ENCODE measurements around the gene LRRC75A. TPM values are rescaled to one million over a fixed set of nuclear protein-coding genes. Genes with fewer than 3 reads are reported as not detected.

The LRRC75A gene, protein sequence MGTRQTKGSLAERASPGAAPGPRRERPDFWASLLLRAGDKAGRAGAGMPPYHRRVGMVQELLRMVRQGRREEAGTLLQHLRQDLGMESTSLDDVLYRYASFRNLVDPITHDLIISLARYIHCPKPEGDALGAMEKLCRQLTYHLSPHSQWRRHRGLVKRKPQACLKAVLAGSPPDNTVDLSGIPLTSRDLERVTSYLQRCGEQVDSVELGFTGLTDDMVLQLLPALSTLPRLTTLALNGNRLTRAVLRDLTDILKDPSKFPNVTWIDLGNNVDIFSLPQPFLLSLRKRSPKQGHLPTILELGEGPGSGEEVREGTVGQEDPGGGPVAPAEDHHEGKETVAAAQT
- total RNA-seq, result 1 to 10 TPM; 3.2 to 5.0 TPM
- polyA plus RNA-seq (2013, experiment 1 of 2), result 6.6 TPM
- polyA plus RNA-seq (2013, experiment 2 of 2), result 5.7 TPM
- long read RNA-seq, experiment 1, partial matches to known transcripts, result 0 of 3 reads
- long read RNA-seq, experiment 1, other reads (novel, unspliced or antisense), result 1 of 3 reads
- long read RNA-seq, experiment 2, partial matches to known transcripts, result 0 of 7 reads
- long read RNA-seq, experiment 2, other reads (novel, unspliced or antisense), result 1 of 7 reads
- long read RNA-seq, experiment 3, partial matches to known transcripts, result 5 of 6 reads
- long read RNA-seq, experiment 3, other reads (novel, unspliced or antisense), result 1 of 6 reads
- long read RNA-seq, experiment 4, partial matches to known transcripts, result 0 of 1 reads
- long read RNA-seq, experiment 4, other reads (novel, unspliced or antisense), result 1 of 1 reads

DNA sequence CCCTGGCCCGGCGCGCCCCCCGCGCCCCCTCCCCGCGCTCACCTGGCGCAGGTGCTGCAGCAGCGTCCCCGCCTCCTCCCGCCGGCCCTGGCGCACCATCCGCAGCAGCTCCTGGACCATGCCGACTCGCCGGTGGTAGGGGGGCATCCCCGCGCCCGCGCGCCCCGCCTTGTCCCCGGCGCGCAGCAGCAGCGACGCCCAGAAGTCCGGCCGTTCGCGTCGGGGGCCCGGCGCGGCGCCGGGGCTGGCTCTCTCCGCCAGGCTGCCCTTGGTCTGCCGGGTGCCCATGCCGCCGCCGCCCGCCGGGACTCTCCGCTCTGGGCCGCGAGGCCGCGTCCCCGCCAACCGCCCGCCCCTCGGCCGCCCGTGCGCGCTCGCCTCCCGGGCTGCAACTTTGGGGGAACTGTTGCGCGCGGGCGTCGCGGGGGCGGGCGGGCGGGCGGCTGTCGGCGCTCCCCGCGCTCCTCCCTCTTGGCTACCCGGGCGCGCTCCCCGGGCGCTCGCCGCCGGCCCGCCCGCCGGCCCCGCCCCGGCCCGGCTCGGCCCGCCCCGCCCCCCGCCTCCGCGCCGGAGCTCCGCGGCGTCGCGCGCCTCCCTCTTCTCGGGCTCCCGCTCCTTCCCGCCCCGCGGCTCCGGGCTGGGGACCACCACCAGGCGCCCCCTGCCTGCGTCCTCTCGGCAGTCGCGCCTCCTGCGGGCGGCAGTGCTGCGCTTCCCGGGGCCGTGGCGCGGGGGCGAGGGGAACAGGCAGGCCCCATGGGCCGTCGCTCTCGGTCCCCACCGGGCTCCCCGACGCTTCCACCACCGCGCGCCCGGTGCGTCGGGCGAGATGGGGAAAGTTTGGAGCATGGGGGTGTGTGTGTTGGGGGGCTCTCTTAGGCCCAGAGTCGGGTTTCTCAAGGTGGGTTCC lies at the start of gene LRRC75A:
LRRC75A (minus strand) TSS at position 491 of the 910 bp plus-strand sequence; CDS start at position 288, 203 bp downstream.
- Histone ChIP-seq H3K27me3 (ENCODE audit: control insufficient read depth, insufficient read depth, low read length, poor library complexity, severe bottlenecking) (peaks cover 42% of the 10 kb centered on the region), H3K4me1 (ENCODE audit: control insufficient read depth, insufficient read depth, low read length) (peaks cover 6% of the 10 kb centered on the region), H3K27ac (ENCODE audit: low read depth, low read length) (no peak within 1 kb of the TSS), H3K36me3 (ENCODE audit: control insufficient read depth, insufficient read depth, low read length) (no peaks in the 10 kb centered on the region), H3K9ac (ENCODE audit: extremely low read depth, low read length, poor library complexity, severe bottlenecking) (no peak within 1 kb of the TSS), H3K4me3 (ENCODE audit: low read length) (peak within 1 kb of the TSS; percentile 68), H3K9me3 (ENCODE audit: control insufficient read depth, low read length) (no peaks in the 10 kb centered on the region)
- peak within 1 kb of the TSS; percentile 63 for H3K4me3 Mint-ChIP-seq
- H3K9me3 Mint-ChIP-seq, result no peaks in the 10 kb centered on the region
- peak; percentile 90 for DNase-seq
- H3K27me3 Mint-ChIP-seq (ENCODE audit: insufficient read depth), result peaks cover 52% of the 10 kb centered on the region
- H3K4me1 Mint-ChIP-seq, result peaks cover 16% of the 10 kb centered on the region
- TF ChIP-seq, protein P1, sequence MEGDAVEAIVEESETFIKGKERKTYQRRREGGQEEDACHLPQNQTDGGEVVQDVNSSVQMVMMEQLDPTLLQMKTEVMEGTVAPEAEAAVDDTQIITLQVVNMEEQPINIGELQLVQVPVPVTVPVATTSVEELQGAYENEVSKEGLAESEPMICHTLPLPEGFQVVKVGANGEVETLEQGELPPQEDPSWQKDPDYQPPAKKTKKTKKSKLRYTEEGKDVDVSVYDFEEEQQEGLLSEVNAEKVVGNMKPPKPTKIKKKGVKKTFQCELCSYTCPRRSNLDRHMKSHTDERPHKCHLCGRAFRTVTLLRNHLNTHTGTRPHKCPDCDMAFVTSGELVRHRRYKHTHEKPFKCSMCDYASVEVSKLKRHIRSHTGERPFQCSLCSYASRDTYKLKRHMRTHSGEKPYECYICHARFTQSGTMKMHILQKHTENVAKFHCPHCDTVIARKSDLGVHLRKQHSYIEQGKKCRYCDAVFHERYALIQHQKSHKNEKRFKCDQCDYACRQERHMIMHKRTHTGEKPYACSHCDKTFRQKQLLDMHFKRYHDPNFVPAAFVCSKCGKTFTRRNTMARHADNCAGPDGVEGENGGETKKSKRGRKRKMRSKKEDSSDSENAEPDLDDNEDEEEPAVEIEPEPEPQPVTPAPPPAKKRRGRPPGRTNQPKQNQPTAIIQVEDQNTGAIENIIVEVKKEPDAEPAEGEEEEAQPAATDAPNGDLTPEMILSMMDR (conservative IDR thresholded peaks at IDR 0.05), result peak; percentile 56
- 1 to 2% methylated on average over 39 to 132 of the region's 134 CpGs for WGBS, 2 experiments (ENCODE audit: insufficient coverage in 1 of 2, insufficient read length in 1 of 2)
- no peak within 1 kb of the TSS for H3K27ac Mint-ChIP-seq
- no peaks in the 10 kb centered on the region for H3K36me3 Mint-ChIP-seq (ENCODE audit: low read depth)

DNA sequence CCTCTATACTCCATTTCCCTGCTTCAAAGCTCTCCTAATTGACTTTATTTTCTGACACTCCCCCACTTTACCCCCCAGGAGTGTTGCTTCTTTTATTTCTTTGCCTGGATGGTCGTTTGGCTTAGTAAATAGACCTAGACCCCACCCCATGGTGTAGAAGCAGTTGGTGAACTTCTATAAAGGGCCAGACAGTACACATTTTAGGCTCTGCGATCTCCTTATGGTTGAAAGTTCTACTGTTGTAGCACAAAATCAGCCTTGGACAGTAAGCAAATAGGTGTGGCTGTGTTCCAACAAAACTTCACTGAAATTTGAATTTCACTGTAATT lies 45.1 kb upstream of the LRRC75A start:
- no peak for DNase-seq
- no peak overlapping the region for H3K9ac ChIP-seq (ENCODE audit: extremely low read depth, low read length, poor library complexity, severe bottlenecking)
- Mint-ChIP-seq H3K36me3 (ENCODE audit: low read depth) (no peaks in the 10 kb centered on the region), H3K27ac (no peak overlapping the region), H3K27me3 (ENCODE audit: insufficient read depth) (no peaks in the 10 kb centered on the region), H3K4me3 (peak overlapping the region; percentile 89), H3K9me3 (no peaks in the 10 kb centered on the region), H3K4me1 (peaks cover 5% of the 10 kb centered on the region)
- H3K27ac ChIP-seq (ENCODE audit: low read depth, low read length), result no peak overlapping the region
- H3K36me3 ChIP-seq (ENCODE audit: control insufficient read depth, insufficient read depth, low read length), result no peaks in the 10 kb centered on the region
- H3K27me3 ChIP-seq (ENCODE audit: control insufficient read depth, insufficient read depth, low read length, poor library complexity, severe bottlenecking), result no peaks in the 10 kb centered on the region
- no peaks in the 10 kb centered on the region for H3K9me3 ChIP-seq (ENCODE audit: control insufficient read depth, low read length)
- peak overlapping the region; percentile 85 for H3K4me3 ChIP-seq (ENCODE audit: low read length)
- TF ChIP-seq, protein P1 (conservative IDR thresholded peaks at IDR 0.05), result no peak
- H3K4me1 ChIP-seq (ENCODE audit: control insufficient read depth, insufficient read depth, low read length), result no peaks in the 10 kb centered on the region
- WGBS, 2 experiments (ENCODE audit: insufficient coverage in 1 of 2, insufficient read length in 1 of 2), result 65 to 70% methylated on average over 2 of the region's 2 CpGs

DNA sequence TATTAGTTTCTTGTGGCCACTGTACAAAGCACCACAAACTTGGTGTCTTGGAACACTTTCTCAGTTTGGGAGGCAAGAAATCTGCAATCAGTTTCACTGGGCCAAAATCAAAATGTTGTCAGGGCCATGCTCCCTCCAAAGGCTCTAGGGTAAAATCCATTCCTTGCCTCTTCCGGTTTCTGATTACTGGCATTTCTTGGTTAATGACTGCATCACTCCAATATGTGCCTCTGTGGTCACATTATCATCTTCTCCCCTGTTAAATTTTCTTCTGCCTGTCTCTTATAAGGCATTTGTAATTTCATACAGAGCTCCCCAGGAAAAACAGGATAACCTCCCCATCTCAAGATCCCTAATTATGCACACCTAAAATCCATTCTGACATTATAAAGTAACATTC lies 42.2 kb upstream of the LRRC75A start:
- Mint-ChIP-seq H3K27ac (no peak overlapping the region), H3K4me3 (no peak overlapping the region), H3K36me3 (ENCODE audit: low read depth) (no peaks in the 10 kb centered on the region), H3K9me3 (no peaks in the 10 kb centered on the region), H3K4me1 (peaks cover 5% of the 10 kb centered on the region), H3K27me3 (ENCODE audit: insufficient read depth) (peaks cover 15% of the 10 kb centered on the region)
- 97 to 100% methylated on average over 1 of the region's 1 CpG for WGBS, 2 experiments (ENCODE audit: insufficient coverage in 1 of 2, insufficient read length in 1 of 2)
- TF ChIP-seq, protein P1 (conservative IDR thresholded peaks at IDR 0.05), result no peak
- no peaks in the 10 kb centered on the region for H3K27me3 ChIP-seq (ENCODE audit: control insufficient read depth, insufficient read depth, low read length, poor library complexity, severe bottlenecking)
- no peaks in the 10 kb centered on the region for H3K36me3 ChIP-seq (ENCODE audit: control insufficient read depth, insufficient read depth, low read length)
- no peak overlapping the region for H3K27ac ChIP-seq (ENCODE audit: low read depth, low read length)
- H3K4me3 ChIP-seq (ENCODE audit: low read length), result no peak overlapping the region
- no peaks in the 10 kb centered on the region for H3K9me3 ChIP-seq (ENCODE audit: control insufficient read depth, low read length)
- H3K4me1 ChIP-seq (ENCODE audit: control insufficient read depth, insufficient read depth, low read length), result no peaks in the 10 kb centered on the region
- no peak overlapping the region for H3K9ac ChIP-seq (ENCODE audit: extremely low read depth, low read length, poor library complexity, severe bottlenecking)
- DNase-seq, result no peak

Measured in endodermal cell (in vitro differentiated cells).